ENCODE measurements around the gene CNTN1.

CNTN1 gene

GRCh38 chr12:40946612-40947194 is 254.5 kb downstream of the CNTN1 start:
- no peaks in the 10 kb centered on the region for H3K79me1 ChIP-seq (ENCODE audit: low read depth, low read length)
- no peak overlapping the region for H2AFZ ChIP-seq (ENCODE audit: low read length)
- no peak overlapping the region for H2AK5ac ChIP-seq (ENCODE audit: low read depth, low read length)
- H3K27ac ChIP-seq (replicated peaks; ENCODE audit: low read length), result no peak overlapping the region
- no peak overlapping the region for H2BK5ac ChIP-seq (ENCODE audit: low read length)
- H3K4me1 ChIP-seq (ENCODE audit: control insufficient read depth in 2 of 2, insufficient read depth in 1 of 2, low read depth in 1 of 2, low read length in 2 of 2), result no peaks in the 10 kb centered on the region
- no peaks in the 10 kb centered on the region for H3K27me3 ChIP-seq (ENCODE audit: control insufficient read depth in 3 of 3, insufficient read depth in 3 of 3, low read depth in 1 of 3, low read length in 3 of 3)
- H3K4me2 ChIP-seq (ENCODE audit: insufficient read depth, low read length, poor library complexity, severe bottlenecking), result no peak overlapping the region
- WGBS, 2 donors (ENCODE audit: extremely low coverage in 2 of 2, insufficient read length in 2 of 2, insufficient replicate concordance in 1 of 2), result no CpG with 5 or more reads among the region's 1 CpG
- H3K9me3 ChIP-seq (replicated peaks in 1 of 2; ENCODE audit: control insufficient read depth in 2 of 2, insufficient read depth in 1 of 2, low read depth in 1 of 2, low read length in 2 of 2), result no peaks in the 10 kb centered on the region
- H2BK15ac ChIP-seq (ENCODE audit: low read length), result no peak overlapping the region
- H3K14ac ChIP-seq (ENCODE audit: low read length), result no peak overlapping the region
- H3K18ac ChIP-seq (ENCODE audit: low read length), result no peak overlapping the region
- peak; percentile 5 for DNase-seq (ENCODE audit: low spot score)
- no peak overlapping the region for H2BK120ac ChIP-seq (ENCODE audit: low read depth, low read length)
- H3K4ac ChIP-seq (ENCODE audit: low read length), result no peak overlapping the region
- no peak overlapping the region for H3K9ac ChIP-seq (ENCODE audit: low read depth, low read length, poor library complexity)
- H3K36me3 ChIP-seq (replicated peaks in 1 of 2; ENCODE audit: control insufficient read depth in 2 of 2, insufficient read depth in 2 of 2, low read length in 2 of 2), result no peaks in the 10 kb centered on the region
- no peak overlapping the region for H4K91ac ChIP-seq (ENCODE audit: low read depth, low read length, poor library complexity)
- no peak overlapping the region for H2BK12ac ChIP-seq (ENCODE audit: low read length)
- H3K23ac ChIP-seq (ENCODE audit: low read depth, low read length, poor library complexity), result no peak overlapping the region
- H3K4me3 ChIP-seq (ENCODE audit: low read length in 2 of 2), result no peak overlapping the region
- no peak overlapping the region for H4K8ac ChIP-seq (ENCODE audit: low read depth, low read length)

DNA sequence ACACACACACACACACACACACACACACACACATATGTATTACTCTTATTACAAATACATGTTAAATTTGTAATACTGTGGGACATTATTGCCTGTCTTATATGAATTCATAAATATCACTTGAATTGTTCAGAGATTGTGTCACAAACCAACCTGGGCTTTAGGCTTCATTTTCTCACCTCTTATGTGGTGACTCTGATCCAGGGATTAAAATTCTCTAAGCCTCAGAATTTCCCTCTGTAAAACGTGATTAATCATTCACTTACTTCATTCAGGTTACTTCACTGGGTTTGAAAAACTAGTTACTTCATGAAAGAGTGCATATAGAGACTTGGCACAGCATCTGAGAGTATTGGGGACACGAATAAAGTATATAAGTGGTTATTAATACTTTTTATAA is 255.6 kb downstream of the CNTN1 start:
- no peaks in the 10 kb centered on the region for H3K4me1 ChIP-seq (ENCODE audit: control insufficient read depth in 2 of 2, insufficient read depth in 1 of 2, low read depth in 1 of 2, low read length in 2 of 2)
- H3K79me1 ChIP-seq (ENCODE audit: low read depth, low read length), result no peaks in the 10 kb centered on the region
- no peak overlapping the region for H3K14ac ChIP-seq (ENCODE audit: low read length)
- H2BK15ac ChIP-seq (ENCODE audit: low read length), result no peak overlapping the region
- H3K23ac ChIP-seq (ENCODE audit: low read depth, low read length, poor library complexity), result no peak overlapping the region
- no peak overlapping the region for H2BK5ac ChIP-seq (ENCODE audit: low read length)
- no peak overlapping the region for H4K91ac ChIP-seq (ENCODE audit: low read depth, low read length, poor library complexity)
- H3K36me3 ChIP-seq (replicated peaks in 1 of 2; ENCODE audit: control insufficient read depth in 2 of 2, insufficient read depth in 2 of 2, low read length in 2 of 2), result no peaks in the 10 kb centered on the region
- H3K9ac ChIP-seq (ENCODE audit: low read depth, low read length, poor library complexity), result no peak overlapping the region
- no peak overlapping the region for H3K4ac ChIP-seq (ENCODE audit: low read length)
- H3K9me3 ChIP-seq (replicated peaks in 1 of 2; ENCODE audit: control insufficient read depth in 2 of 2, insufficient read depth in 1 of 2, low read depth in 1 of 2, low read length in 2 of 2), result no peaks in the 10 kb centered on the region
- H3K27ac ChIP-seq (replicated peaks; ENCODE audit: low read length), result no peak overlapping the region
- no peak overlapping the region for H2BK12ac ChIP-seq (ENCODE audit: low read length)
- no peaks in the 10 kb centered on the region for H3K27me3 ChIP-seq (ENCODE audit: control insufficient read depth in 3 of 3, insufficient read depth in 3 of 3, low read depth in 1 of 3, low read length in 3 of 3)
- DNase-seq (ENCODE audit: low spot score), result no peak
- no peak overlapping the region for H3K18ac ChIP-seq (ENCODE audit: low read length)
- H2AFZ ChIP-seq (ENCODE audit: low read length), result no peak overlapping the region
- no peak overlapping the region for H3K4me3 ChIP-seq (ENCODE audit: low read length in 2 of 2)
- no peak overlapping the region for H3K4me2 ChIP-seq (ENCODE audit: insufficient read depth, low read length, poor library complexity, severe bottlenecking)
- WGBS, 2 donors (ENCODE audit: extremely low coverage in 2 of 2, insufficient read length in 2 of 2, insufficient replicate concordance in 1 of 2), result no CpG with 5 or more reads among the region's 2 CpGs
- H4K8ac ChIP-seq (ENCODE audit: low read depth, low read length), result no peak overlapping the region
- H2BK120ac ChIP-seq (ENCODE audit: low read depth, low read length), result no peak overlapping the region
- no peak overlapping the region for H2AK5ac ChIP-seq (ENCODE audit: low read depth, low read length)

- Histone ChIP-seq H3K27me3 (ENCODE audit: control insufficient read depth in 3 of 3, insufficient read depth in 3 of 3, low read depth in 1 of 3, low read length in 3 of 3) (no peaks in the 10 kb centered on the region), H3K23ac (ENCODE audit: low read depth, low read length, poor library complexity) (no peak overlapping the region), H3K14ac (ENCODE audit: low read length) (no peak overlapping the region), H4K91ac (ENCODE audit: low read depth, low read length, poor library complexity) (no peak overlapping the region), H3K9ac (ENCODE audit: low read depth, low read length, poor library complexity) (no peak overlapping the region), H2AFZ (ENCODE audit: low read length) (no peak overlapping the region), H4K8ac (ENCODE audit: low read depth, low read length) (no peak overlapping the region), H2BK120ac (ENCODE audit: low read depth, low read length) (no peak overlapping the region), H2BK12ac (ENCODE audit: low read length) (no peak overlapping the region), H3K27ac (replicated peaks; ENCODE audit: low read length) (no peak overlapping the region), H2BK5ac (ENCODE audit: low read length) (no peak overlapping the region), H3K36me3 (replicated peaks in 1 of 2; ENCODE audit: control insufficient read depth in 2 of 2, insufficient read depth in 2 of 2, low read length in 2 of 2) (no peaks in the 10 kb centered on the region), H3K4me1 (ENCODE audit: control insufficient read depth in 2 of 2, insufficient read depth in 1 of 2, low read depth in 1 of 2, low read length in 2 of 2) (no peaks in the 10 kb centered on the region), H3K9me3 (replicated peaks in 1 of 2; ENCODE audit: control insufficient read depth in 2 of 2, insufficient read depth in 1 of 2, low read depth in 1 of 2, low read length in 2 of 2) (no peaks in the 10 kb centered on the region), H3K4me2 (ENCODE audit: insufficient read depth, low read length, poor library complexity, severe bottlenecking) (no peak overlapping the region), H2BK15ac (ENCODE audit: low read length) (no peak overlapping the region), H2AK5ac (ENCODE audit: low read depth, low read length) (no peak overlapping the region), H3K4me3 (ENCODE audit: low read length in 2 of 2) (no peak overlapping the region), H3K18ac (ENCODE audit: low read length) (no peak overlapping the region), H3K79me1 (ENCODE audit: low read depth, low read length) (no peaks in the 10 kb centered on the region), H3K4ac (ENCODE audit: low read length) (no peak overlapping the region)
- WGBS, 2 donors (ENCODE audit: extremely low coverage in 2 of 2, insufficient read length in 2 of 2, insufficient replicate concordance in 1 of 2), result no CpG with 5 or more reads among the region's 2 CpGs
- DNase-seq (ENCODE audit: low spot score), result no peak
These were observed 260.8 kb downstream of the CNTN1 start for GRCh38 chr12:40953076-40953475.

GRCh38 chr12:40957417-40957816 is 265.2 kb downstream of the CNTN1 start:
- Histone ChIP-seq H4K91ac (ENCODE audit: low read depth, low read length, poor library complexity) (no peak overlapping the region), H3K4me3 (ENCODE audit: low read length in 2 of 2) (no peak overlapping the region), H3K27me3 (ENCODE audit: control insufficient read depth in 3 of 3, insufficient read depth in 3 of 3, low read depth in 1 of 3, low read length in 3 of 3) (no peaks in the 10 kb centered on the region), H4K8ac (ENCODE audit: low read depth, low read length) (no peak overlapping the region), H2BK15ac (ENCODE audit: low read length) (no peak overlapping the region), H3K9ac (ENCODE audit: low read depth, low read length, poor library complexity) (no peak overlapping the region), H3K18ac (ENCODE audit: low read length) (no peak overlapping the region), H2BK5ac (ENCODE audit: low read length) (no peak overlapping the region), H3K14ac (ENCODE audit: low read length) (no peak overlapping the region), H2BK12ac (ENCODE audit: low read length) (no peak overlapping the region), H3K9me3 (replicated peaks in 1 of 2; ENCODE audit: control insufficient read depth in 2 of 2, insufficient read depth in 1 of 2, low read depth in 1 of 2, low read length in 2 of 2) (no peaks in the 10 kb centered on the region), H3K36me3 (replicated peaks in 1 of 2; ENCODE audit: control insufficient read depth in 2 of 2, insufficient read depth in 2 of 2, low read length in 2 of 2) (no peaks in the 10 kb centered on the region), H3K4me2 (ENCODE audit: insufficient read depth, low read length, poor library complexity, severe bottlenecking) (no peak overlapping the region), H3K23ac (ENCODE audit: low read depth, low read length, poor library complexity) (no peak overlapping the region), H3K4ac (ENCODE audit: low read length) (no peak overlapping the region), H2BK120ac (ENCODE audit: low read depth, low read length) (no peak overlapping the region), H2AFZ (ENCODE audit: low read length) (no peak overlapping the region), H3K27ac (replicated peaks; ENCODE audit: low read length) (no peak overlapping the region), H3K79me1 (ENCODE audit: low read depth, low read length) (no peaks in the 10 kb centered on the region), H2AK5ac (ENCODE audit: low read depth, low read length) (no peak overlapping the region), H3K4me1 (ENCODE audit: control insufficient read depth in 2 of 2, insufficient read depth in 1 of 2, low read depth in 1 of 2, low read length in 2 of 2) (no peaks in the 10 kb centered on the region)
- DNase-seq (ENCODE audit: low spot score), result no peak
- no CpG with 5 or more reads among the region's 1 CpG for WGBS, 2 donors (ENCODE audit: extremely low coverage in 2 of 2, insufficient read length in 2 of 2, insufficient replicate concordance in 1 of 2)

Measured in neuronal stem cell (in vitro differentiated cells).